NCI-H2227 (cell line): ENCODE measurements around the gene MSRB3.

Experiments
- DNase-seq: peaks from one replicate; lab custom pipeline; 2025; ENCODE audit not compliant: unreplicated experiment; lab: John Stamatoyannopoulos, UW

Gene MSRB3

DNA sequence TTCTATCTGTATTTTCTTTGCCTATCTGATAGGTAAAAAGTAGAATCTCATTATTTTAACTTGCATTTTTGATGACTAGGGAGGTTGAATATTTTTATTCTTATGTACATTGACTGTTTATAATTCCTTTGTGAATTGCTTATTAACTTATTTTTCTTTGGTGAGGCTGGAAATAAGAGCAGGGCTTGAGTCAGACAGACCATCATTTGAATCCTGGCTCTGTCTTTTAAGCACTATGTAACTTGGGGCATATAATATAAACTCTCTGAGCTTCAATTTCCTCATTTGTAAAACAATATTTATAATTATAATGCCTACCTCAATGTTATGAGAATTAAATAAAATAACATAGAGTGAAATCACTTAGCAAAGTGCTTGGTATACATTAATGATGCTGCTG lies 108.9 kb downstream of the MSRB3 start:
- DNase-seq: no peak

DNA sequence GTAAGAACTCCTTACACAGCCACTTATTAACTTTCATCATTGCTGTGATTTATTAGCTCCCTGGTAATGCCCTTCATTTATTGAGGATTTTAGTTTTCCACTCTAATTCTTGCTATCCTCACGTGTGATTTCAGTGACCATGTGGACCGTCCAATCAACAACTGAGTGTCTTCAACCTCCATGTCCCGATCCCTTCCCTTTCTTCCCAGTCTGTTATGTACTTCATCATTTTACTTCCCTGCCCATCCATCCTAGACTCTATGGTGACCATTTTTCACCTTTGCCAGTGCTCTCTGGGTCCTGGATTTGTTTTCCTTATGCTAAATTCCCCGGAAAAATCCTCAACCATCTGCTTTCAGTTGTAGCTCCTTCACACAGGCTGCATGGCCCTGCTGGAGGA lies 111.0 kb downstream of the MSRB3 start:
- DNase-seq: peak; percentile 83

DNA sequence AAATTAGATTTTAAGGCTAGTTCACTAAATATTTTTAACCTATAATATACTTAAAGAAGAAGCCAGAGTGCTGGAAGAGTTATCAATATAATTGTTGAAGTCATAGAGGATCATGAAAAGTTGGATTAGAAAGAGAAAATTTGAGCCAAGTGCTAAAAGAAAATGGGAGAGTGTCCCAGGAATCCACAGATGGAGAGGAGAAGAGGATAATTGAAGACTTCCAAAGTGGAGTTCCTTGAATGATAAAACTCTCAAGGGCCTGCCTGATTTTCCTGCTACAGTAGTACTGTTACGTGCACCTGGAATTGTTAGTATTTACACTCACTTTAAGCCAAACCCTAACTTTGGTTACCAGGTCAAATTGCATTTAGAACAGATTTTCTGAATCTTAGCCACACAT lies 113.2 kb downstream of the MSRB3 start:
- DNase-seq: no peak

DNA sequence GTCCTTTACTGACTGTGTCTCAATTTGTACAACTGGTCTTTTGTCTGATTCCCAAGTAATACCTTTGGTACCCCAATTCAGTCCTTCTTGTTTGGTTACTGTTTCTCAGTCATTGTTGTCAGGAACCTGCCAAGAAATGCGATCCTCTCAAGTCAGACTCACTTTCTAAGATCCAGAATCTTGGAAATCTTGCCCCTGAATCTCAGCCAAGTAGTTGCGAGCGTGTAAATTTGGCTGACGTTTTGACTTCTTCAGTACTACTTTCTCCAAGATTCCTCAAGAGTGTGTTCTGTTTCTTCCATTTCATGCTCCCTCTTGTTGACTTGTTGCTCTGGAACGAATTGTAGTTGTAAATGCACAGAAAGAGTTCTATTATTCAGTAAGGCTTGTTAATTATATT lies 114.0 kb downstream of the MSRB3 start:
- no peak for DNase-seq

DNA sequence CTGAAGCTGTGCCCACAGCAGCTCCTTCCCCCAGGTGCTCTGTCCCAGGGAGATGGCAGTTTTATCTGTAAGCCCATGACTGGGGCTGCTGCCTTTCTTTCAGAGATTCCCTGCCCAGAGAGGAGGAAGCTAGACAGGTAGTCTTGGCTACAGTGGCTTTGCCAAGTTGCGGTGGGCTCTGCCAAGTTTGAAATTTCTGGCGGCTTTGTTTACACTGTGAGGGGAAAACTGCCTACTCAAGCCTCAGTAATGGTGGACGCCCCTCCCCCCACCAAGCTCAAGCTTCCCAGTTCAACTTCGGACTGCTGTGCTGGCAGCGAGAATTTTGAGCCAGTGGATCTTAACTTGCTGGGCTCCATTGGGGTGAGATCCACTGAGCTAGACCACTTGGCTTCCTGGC lies 124.7 kb downstream of the MSRB3 start:
- no peak for DNase-seq

DNA sequence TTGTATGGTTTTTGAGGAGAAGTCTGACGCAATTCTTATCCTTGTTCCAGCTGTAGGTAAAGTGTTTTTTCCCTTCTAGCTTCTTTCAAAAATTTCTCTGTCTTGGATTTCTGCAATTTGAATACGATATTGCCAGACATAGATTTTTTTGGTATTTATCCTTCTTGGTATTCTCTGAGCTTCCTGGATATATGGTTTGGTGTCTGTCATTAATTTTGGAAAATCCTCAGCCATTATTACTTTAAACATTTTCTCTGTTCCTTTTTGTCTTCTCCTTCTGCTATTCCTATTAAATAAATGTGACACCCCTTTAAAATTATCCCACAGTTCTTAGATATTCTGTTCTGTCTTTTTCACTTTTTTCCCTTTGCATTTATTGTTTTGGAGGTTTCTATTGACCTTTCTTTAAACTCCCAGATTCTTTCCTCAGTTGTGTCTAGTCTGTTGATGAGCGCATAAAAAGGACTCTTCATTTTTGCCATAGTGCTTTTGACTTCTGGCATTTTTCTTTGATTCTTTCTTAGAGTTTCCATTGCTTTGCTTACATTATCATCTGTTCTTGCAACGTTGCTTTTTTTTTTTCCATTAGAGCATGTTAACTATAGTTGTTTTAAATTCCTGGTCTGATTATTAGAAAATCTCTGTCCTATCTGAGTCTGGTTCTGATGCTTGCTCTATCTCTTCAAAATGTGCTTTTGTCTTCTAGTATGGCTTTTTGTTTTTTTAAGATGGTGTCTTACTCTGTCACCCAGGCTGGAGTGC lies 129.1 kb downstream of the MSRB3 start:
- DNase-seq: no peak

DNA sequence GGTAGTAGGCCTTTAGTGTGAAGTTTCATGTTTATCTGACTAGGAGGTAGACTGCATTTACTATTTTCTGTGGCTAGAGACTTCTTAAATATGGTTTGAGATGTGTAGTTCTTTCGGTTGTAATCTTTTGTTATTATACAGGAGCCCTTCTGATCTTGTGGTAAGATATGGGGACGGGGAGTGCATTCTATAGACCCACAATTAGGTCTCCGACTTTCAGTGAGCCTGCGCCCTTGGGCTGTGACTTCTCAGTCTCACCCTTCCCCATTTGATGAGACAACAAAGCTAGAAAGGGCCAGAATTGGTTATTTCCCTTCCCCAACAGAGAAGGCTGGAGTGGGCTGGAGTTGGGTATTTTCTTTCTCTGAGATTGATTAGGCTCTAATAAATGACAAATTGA lies 130.0 kb downstream of the MSRB3 start:
- no peak for DNase-seq

DNA sequence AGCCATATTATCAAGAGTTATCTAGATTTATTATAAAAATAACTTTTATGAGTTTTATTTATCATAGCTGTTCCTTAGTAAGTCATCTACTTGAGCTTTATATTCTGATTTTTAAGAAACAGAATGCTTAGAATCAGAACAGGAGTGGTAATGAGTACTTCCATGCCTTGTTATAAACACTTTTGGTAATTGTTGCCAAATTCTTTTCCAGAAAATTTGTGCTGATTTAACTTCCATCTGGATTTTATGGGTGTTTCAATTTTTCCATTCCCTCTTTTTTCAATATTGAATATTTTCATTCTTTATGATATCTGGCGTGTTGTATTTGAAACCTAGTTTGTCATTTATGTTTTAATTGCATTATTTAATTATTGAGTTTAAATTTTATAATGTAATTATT lies 131.2 kb downstream of the MSRB3 start:
- no peak for DNase-seq

DNA sequence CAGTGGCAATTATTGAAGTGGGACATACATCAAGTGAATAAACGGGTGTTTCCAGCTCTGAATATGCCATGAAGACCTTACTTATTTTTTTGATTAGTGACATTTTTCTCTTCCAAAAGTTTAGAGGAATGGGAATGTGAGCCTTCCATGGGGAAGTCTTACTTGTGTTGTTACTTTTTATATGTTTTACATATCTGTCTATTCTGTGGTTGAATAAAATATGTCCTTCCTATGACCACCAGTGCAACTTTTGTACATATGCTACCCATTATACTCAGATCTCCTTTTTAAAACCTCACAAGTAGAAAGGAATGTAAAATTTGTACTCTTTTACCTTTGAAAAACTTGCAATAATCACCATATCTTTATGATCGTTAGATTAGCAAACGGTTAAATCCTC lies 132.7 kb downstream of the MSRB3 start:
- no peak for DNase-seq

DNA sequence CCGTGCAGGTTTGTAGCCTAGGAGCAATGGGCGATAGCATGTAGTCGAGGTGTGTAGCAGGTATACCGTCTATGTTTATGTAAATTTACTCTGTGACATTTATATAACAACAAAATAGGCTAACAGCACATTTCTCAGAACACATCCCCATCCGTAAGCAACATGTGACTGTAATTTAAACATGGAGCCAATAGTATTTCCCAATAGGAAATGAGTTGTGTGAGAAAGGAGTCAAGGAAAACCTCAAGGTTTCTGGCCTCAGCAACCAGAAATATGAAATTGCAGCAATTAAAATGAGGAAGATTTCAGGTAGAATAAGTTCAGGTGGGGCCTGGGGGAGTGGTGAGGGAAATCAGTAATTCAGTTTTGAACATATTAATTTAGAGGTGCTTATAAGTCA lies 136.0 kb downstream of the MSRB3 start:
- no peak for DNase-seq

DNA sequence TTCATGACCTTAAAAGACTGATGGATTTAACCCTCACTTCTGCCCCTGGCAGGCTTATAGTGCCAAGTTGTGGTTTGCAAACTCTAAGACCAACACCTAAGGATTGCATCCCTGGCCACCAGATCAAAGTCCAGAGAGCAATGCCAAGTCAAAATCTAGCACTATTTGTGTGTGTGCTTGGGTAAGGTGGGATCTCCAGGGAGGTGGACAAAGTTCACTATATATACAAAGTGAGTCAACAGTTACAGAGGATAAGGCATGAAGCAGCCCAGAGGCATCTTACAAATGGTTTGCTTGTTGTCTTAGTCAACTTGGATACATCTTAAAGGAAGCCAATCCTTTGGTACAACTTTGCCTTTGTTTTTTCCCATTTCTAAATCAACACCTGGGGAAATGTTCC lies 137.3 kb downstream of the MSRB3 start:
- no peak for DNase-seq

DNA sequence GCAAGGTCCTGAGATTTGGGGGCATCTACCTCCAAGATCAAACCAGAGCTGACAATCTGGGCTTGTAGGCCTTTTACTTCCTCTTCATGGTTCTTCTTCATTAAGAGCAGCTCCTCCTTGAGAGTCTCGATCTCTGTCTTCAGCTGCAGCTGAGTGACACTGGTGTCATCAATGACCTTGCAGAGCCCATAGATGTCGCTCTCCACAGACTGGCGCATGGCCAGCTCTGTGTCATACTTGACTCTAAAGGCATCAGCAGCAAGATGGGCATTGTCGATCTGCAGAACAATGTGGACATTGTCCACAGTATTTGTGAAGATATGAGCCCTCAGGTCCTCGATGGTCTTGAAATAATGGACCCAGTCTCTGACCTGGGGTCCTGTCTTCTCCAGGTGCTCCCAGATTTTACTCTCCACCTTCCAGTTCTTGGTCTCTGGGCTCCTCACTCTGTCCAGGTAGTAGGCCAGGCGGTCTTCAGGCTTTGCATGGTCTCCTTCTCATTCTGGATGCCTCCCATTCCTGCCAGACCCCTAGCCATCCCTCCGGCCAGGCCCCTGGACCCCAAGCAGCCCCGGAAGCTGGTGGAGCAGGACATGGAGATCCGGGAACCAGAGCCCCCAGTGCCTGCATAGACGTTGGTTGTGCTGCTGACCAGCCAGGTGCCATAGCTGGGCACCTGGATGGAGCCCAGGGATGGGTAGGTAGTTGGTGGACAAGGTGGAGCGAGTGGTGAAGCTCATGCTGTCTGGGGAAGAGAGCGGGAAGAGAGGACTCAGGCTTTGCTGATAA lies 141.0 kb downstream of the MSRB3 start:
- no peak for DNase-seq

DNA sequence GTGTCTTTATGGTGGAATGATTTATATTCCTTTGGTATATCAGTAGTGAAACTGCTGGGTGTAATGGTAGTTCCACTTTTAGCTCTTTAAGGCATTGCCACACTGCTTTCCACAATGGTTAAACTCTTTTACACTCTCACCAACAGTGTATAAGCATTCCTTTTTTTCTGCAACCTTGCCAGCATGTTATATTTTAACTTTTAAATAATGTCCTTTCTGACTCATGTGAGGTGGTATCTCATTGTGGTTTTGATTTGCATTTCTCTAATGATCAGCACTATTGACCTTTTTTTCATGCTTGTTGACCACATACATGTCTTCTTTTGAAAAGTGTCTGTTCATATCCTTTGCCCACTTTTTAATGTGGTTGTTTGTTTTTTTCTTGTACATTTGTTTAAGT lies 142.5 kb downstream of the MSRB3 start:
- DNase-seq: no peak

DNA sequence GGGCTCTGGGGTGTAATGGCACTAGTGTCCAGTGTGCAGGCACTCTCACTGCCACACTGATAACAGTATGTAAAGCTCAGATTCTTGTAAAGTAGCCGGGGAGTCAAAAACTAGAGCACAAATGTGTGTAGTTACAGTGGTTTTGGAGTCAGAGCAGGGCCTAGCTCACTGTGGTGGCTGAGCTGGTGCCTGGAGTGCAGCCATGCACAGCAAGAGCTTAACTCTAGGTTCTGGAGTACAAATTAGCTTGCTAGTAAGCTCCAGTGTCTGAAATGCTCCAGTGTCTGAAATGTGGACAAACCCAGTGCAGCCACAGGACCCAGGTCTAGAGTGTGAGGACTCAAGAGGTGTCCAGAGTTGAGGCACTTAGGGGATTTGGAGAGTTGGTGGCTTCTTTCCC lies 149.2 kb downstream of the MSRB3 start:
- DNase-seq: no peak

DNA sequence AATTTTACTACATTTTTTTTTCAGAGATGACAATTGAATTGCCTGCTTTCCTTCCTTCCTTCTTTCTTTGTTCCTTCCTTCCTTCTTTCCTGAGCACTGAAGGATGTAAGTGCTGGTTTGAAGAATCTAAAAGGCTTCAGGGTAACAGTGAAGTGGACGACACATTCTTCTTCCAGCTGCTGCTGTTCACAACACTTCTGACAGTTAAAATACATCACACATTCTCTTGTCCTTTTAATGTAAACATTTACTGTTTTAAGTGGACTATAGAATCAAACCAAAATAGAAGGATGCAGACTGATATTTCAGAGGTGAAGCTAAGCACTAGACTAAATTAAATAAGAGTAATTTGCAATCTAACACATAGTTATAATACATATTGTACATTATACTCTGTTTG lies 151.5 kb downstream of the MSRB3 start:
- DNase-seq: no peak

DNA sequence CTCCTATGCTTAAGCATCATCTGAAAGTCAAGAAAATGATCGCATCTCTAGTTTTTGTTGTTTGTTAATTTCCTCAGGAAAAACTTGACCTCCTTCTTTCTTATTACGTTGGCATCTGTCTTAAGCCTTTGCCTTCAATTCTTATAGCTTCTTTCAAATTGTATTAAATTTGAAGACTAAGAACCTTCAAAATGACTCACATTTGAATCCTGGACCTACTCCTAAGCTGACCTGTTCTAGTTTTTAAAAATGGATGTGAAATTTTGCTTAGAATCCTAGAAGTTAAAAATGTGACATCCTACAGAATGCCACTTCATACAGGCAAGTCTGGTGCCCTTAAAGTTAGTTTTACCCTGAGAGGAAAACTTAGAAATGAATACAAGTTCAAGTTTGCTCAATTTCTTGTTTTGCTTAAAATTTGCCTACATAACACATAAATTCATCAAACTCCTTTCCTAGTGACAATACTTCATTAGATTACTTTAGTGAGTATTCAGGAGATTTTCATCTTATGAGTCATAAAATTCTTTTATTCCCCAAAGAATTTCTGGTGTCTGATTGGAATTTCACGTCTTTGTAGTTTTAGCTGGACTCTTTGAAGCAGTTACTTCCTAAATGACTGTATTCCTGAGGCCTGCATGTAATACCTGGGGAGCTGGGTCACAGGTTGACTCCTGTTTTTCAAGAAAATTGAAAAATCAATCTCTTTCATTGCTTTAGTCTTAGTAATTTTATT lies 152.3 kb downstream of the MSRB3 start:
- DNase-seq: no peak

DNA sequence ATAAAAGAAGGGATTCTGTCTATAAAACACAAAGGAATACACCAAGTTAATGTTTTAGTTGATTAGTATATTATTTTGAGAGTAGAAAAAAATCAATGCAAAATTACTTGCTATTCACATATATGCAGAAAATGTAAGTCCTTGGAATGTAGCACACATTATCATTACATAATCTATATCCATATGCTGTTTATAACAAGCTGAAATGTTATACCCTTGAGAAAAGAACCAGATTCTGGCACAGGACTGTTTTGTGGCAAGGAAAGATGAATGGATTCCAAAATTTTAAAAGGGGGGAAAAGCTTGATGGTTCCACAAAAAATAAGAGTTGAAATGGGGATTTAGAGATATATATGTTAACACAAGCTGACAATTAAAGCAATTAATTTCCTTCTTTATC lies 153.6 kb downstream of the MSRB3 start:
- DNase-seq: no peak

DNA sequence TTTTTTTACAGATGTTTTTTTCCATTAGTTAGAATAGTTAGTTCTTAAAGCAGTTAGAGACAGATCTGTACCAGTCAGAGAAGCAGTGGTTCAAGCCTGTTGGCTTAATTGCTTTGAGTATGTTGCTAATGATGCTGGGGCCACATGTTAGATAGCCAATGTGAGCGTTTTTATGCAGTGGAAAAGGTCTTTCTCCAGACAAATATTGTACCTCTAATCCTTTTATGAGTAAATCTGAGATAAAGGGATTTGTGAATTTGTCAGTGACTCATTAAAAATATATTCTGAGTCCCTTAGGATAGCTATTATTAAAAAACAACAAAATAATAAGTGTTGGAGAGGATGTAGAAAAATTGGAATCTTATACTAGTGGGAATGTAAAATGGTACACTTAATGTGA lies 154.2 kb downstream of the MSRB3 start:
- DNase-seq: no peak

DNA sequence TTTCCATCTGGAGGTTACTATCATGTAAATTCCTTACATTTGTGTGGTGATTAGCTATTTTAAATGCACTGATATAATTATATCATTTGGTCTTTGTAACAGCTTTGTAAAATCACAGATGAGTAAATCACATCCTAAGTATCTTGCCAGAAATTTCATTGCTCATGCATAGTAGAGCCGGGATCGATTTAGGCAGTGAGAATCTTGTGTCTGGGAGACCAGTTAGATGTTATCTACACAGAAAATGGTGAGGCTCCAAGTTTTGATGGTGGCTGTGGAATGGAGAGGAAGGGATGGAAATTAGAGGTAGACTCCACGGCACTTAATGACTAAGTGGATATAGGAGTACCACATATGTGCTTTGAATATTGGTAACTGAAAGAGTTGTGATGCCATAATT lies 156.3 kb downstream of the MSRB3 start:
- DNase-seq: no peak

DNA sequence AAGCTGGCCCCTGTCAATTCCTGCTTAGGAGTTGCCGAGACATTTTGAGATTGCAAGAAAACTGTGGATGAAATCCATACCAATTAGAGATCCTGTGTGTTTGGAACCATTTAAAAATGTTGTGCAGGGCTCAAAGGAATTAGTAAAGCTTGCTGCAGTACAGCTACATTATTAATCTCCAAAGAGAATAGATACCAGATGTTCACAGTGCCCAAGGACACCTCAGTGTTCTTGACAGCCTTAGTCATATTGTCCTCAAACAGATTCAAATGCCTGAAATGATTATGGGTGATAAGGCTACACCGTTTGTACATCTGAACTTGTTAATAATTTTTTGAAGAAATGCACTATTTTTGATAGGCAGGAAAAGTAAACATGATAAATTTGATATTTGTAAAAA lies 164.6 kb downstream of the MSRB3 start:
- DNase-seq: no peak

DNA sequence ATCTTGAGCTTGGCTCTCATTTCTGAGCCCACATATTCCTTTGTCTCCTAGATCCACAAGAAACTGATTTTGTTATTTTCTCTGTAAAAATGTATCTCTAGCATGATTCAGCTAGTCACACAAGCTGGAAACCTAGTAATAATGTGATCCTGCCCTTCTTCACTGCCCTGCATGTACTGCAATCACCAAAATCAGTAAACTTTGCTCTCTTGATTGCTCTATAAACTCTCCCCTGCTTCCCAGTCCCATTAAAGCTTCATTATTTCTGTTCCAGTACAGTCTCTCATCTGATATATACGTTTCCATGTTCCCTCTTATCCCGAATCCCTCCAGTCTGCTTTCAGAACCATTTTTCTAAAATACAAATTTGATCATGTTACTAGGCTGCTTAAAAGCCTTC lies 166.5 kb downstream of the MSRB3 start:
- no peak for DNase-seq

DNA sequence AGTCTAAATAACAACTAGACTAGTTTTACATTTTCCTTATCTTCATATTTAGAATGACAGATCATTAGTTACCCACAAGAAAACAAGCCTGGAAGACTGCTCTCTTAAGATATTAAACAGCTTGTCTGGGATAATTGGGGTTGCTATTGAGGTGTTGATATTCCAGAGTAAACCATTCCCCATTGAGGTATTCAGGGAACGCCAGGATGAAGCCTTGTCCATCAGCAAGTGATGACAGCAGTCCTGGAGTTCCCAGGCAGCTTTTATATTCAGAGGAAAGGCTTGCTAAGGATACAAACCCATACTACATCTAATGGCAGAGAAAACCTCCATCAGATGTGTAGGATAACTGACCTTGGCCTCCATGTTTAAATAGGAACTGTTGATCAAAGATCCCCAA lies 168.4 kb downstream of the MSRB3 start:
- no peak for DNase-seq
